ENCODE measurements around the gene ACKR2. TPM values are rescaled to one million over a fixed set of nuclear protein-coding genes. Genes with fewer than 3 reads are reported as not detected.

ACKR2 gene
- polyA plus RNA-seq, 1 of the 3 experiments (the other 2 are of a cell fraction): 0.10 TPM

DNA sequence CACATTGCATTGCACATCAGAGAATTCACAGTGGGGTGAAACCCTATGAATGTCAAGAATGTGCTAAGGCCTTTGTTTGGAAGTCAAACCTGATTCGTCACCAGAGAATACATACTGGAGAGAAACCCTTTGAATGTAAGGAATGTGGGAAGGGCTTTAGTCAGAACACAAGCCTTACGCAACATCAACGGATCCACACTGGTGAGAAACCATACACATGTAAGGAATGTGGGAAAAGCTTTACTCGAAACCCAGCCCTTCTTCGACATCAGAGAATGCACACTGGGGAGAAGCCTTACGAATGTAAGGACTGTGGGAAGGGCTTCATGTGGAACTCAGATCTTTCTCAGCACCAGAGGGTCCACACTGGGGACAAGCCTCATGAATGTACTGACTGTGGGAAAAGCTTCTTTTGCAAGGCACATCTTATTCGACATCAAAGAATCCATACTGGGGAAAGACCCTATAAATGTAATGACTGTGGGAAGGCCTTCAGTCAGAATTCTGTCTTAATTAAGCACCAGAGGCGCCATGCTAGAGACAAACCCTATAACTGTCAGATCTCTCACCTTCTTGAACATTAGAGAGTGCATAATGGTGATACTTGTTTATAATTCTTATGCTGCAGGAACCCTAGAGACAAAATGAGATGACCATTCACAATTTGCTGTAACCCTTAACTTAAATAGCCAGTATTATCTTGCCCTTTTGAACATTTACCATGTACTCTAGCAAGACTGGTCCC lies 105.7 kb downstream of the ACKR2 start (continued):
- TF ChIP-seq, protein P1, sequence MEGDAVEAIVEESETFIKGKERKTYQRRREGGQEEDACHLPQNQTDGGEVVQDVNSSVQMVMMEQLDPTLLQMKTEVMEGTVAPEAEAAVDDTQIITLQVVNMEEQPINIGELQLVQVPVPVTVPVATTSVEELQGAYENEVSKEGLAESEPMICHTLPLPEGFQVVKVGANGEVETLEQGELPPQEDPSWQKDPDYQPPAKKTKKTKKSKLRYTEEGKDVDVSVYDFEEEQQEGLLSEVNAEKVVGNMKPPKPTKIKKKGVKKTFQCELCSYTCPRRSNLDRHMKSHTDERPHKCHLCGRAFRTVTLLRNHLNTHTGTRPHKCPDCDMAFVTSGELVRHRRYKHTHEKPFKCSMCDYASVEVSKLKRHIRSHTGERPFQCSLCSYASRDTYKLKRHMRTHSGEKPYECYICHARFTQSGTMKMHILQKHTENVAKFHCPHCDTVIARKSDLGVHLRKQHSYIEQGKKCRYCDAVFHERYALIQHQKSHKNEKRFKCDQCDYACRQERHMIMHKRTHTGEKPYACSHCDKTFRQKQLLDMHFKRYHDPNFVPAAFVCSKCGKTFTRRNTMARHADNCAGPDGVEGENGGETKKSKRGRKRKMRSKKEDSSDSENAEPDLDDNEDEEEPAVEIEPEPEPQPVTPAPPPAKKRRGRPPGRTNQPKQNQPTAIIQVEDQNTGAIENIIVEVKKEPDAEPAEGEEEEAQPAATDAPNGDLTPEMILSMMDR (IDR thresholded peaks at IDR 0.05): no peak
- TF ChIP-seq YY1 (IDR thresholded peaks at IDR 0.05; ENCODE audit: low read depth) (no peak), MXI1 (IDR thresholded peaks at IDR 0.05; ENCODE audit: low read depth, low read length) (no peak), POLR2AphosphoS5 (IDR thresholded peaks at IDR 0.05; ENCODE audit: low read depth, low read length) (no peak)

Small RNA genes lying within 50 kb of the gene (small RNA-seq; reads per million reads assigned to genes)
- gene CCDC13: 0 to 2.3 (median 0) reads per million in 7 experiments

Other genes starting within 250 kb of the ACKR2 start
- 28.5 and 31.9 TPM in 2 replicates for gene SEC22C, start 227.5 kb upstream of the ACKR2 start, polyA plus RNA-seq (2012; rRNA removed)
- 24.1 and 31.8 TPM in 2 replicates for gene SS18L2, start 218.6 kb upstream of the ACKR2 start, polyA plus RNA-seq (2012; rRNA removed)
- gene NKTR, start 208.8 kb upstream of the ACKR2 start, polyA plus RNA-seq (2012; rRNA removed): 19.2 and 26.9 TPM in 2 replicates
- gene ZBTB47, start 155.7 kb upstream of the ACKR2 start, polyA plus RNA-seq (2012; rRNA removed): 9.9 and 13.0 TPM in 2 replicates
- not detected in 2 replicates for gene KLHL40, start 123.9 kb upstream of the ACKR2 start, polyA plus RNA-seq (2012; rRNA removed)
- not detected in 2 replicates for gene HHATL, start 106.6 kb upstream of the ACKR2 start, polyA plus RNA-seq (2012; rRNA removed)
- 0.66 and 1.3 TPM in 2 replicates for gene CCDC13, start 36.2 kb upstream of the ACKR2 start, polyA plus RNA-seq (2012; rRNA removed)
- 72.1 and 112 TPM in 2 replicates for gene HIGD1A, start 5.0 kb upstream of the ACKR2 start, polyA plus RNA-seq (2012; rRNA removed)
- gene CYP8B1, start 66.4 kb downstream of the ACKR2 start, polyA plus RNA-seq (2012; rRNA removed): not detected in 2 replicates
- 0.30 and 0.44 TPM in 2 replicates for gene ZNF662, start 96.7 kb downstream of the ACKR2 start, polyA plus RNA-seq (2012; rRNA removed)
- gene GASK1A, start 169.9 kb downstream of the ACKR2 start, polyA plus RNA-seq (2012; rRNA removed): not detected in 2 replicates